GM19193 (cell line): ENCODE measurements around the gene B3GALNT2.

Experiments
- POLR2A ChIP-seq: IDR thresholded peaks from 4 replicates; pipeline ENCODE4 v1.6.1; 2011; ENCODE audit not compliant: insufficient read depth, insufficient read length; ENCODE audit errors: extremely low read depth

Gene B3GALNT2

DNA sequence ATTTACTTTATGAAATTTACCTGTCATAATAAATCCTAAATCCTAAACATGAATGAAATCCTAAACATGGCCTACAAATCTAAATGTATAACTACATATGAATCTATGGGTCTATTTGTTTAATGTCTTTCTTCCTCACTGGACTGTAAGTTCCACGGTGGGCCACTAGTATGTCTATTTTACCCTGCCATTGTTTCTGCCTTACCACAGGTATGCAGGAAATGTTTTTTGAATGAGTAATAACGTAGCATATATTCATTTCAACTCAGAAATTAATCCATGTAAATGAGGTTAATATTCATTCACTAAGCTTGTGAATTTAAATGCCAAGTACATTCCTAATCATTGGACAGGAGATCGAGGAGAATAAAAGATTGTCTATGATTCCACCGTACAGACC, 35.3 kb downstream of the B3GALNT2 start:
- TF ChIP-seq POLR2A: no peak

- TF ChIP-seq POLR2A: no peak
Measured at GRCh38 chr1:235468004-235468403, 36.2 kb downstream of the B3GALNT2 start.

DNA sequence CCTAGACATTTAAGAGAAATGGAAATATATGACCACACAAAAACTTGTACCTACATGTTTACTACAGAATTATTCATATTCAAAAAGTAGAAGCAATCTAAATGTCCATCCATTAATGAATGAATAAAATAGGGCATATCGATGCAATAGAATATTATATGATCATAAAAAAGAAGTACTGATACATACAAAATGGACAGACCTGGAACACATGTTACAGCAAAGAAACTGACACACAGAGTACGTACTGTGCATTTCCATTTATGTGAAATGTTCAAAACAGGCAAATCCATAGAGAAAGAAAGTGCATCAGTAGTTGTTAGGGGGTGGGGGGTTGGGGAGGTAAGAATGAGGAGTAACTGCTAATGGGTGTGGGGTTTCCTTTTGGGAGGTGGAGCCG, 39.2 kb downstream of the B3GALNT2 start:
- TF ChIP-seq POLR2A: no peak

- TF ChIP-seq POLR2A: no peak
Measured at GRCh38 chr1:235461954-235462353, 42.3 kb downstream of the B3GALNT2 start.

DNA sequence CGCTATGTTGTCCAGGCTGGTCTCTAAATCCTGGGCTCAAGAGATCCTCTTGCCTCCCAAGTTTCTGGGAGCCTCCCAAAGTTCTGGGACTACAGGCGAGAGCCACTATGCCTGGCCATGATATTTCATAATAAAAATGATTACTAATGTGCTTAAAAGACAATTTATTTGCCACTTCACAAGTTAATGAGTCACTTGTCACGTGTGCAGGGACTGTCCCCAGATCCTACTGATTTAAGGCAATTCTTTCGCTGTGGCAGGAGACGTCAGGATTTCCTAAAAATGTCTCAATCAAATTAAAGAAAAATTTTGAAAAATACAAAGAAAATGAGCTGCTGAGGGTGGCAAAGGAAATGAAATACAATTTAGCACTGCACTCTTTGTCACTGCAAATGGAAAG, 43.5 kb downstream of the B3GALNT2 start:
- TF ChIP-seq POLR2A: no peak

- no peak for TF ChIP-seq POLR2A
Measured at GRCh38 chr1:235455823-235456222, 48.4 kb downstream of the B3GALNT2 start.

DNA sequence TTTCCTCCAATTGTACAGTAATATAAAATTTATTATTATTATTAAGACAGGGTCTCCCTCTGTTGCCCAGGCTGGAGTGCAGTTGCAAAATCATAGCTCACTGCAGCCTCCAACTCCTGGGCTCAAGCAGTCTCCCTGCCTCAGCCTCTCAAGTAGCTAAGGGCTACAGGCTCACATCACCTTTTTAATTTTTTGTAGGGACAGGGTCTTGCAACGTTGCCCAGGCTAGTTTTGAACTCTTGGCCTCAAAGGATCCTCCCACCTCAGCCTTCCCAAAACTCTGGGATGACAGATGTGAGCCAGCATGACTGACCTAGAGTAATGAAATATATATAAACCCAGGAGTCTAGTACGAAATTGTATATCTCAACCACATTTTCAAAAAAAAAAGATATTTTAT, 49.2 kb downstream of the B3GALNT2 start:
- no peak for TF ChIP-seq POLR2A

- no peak for TF ChIP-seq POLR2A
Measured at GRCh38 chr1:235454021-235454420, 50.2 kb downstream of the B3GALNT2 start.

GRCh38 chr1:235450886-235451483, 53.3 kb downstream of the B3GALNT2 start:
- no peak for TF ChIP-seq POLR2A

GRCh38 chr1:235450433-235450832, 53.8 kb downstream of the B3GALNT2 start:
- no peak for TF ChIP-seq POLR2A

DNA sequence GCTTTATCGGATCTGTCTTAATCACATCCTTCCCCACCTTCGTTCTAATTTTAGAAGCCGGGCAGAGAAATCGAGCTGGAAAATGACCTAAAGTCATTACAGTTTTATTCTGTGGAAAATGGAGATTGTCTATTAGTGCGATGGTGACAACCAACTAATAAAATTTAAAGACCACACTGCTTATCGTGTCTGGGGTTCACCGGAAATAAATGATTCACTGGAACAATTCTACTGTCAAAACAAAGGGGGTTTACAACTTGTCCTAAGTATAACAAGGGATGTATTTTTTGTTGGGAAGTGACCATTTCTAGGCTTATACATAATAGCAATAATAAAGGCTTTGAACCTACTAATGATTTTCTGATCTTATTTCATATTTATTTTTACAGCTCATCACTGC, 55.6 kb downstream of the B3GALNT2 start:
- no peak for TF ChIP-seq POLR2A

GRCh38 chr1:235442788-235443429, 61.3 kb downstream of the B3GALNT2 start:
- TF ChIP-seq POLR2A: no peak

- TF ChIP-seq POLR2A: no peak
Measured at GRCh38 chr1:235441159-235441685, 63.0 kb downstream of the B3GALNT2 start.

DNA sequence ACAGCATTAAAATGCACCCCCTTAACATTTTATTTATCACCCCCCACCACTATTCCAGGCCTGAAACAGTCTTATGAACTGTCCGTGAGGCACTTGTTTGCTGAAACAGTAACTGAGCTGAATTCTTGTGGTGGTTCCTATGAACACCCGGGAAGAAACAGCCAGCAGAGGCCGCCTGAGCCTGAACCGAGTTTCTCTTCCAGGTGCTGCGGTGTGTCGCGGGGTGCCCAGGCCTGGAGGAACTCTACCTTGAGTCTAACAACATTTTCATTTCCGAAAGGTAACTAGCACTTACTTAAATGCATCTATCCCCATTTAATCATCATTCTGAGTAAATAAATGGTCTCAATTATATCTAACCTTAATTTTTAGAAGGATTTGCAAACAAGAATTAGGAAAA, 70.3 kb downstream of the B3GALNT2 start:
- TF ChIP-seq POLR2A: no peak

GRCh38 chr1:235430991-235431390, 73.3 kb downstream of the B3GALNT2 start:
- no peak for TF ChIP-seq POLR2A

- no peak for TF ChIP-seq POLR2A
Measured at GRCh38 chr1:235429143-235429542, 75.1 kb downstream of the B3GALNT2 start.
